ENCODE results near the gene ZDHHC11B. TPM values are rescaled to one million over a fixed set of nuclear protein-coding genes. Genes with fewer than 3 reads are reported as not detected.
"Not testable (repeated sequence)": the region's sequence is repeated elsewhere in the genome, so short reads cannot be mapped to it uniquely, and the experiment has no call there.

ZDHHC11B gene
- total RNA-seq, 2 experiments from 2014 or later: 14.8 to 15.1 TPM

DNA sequence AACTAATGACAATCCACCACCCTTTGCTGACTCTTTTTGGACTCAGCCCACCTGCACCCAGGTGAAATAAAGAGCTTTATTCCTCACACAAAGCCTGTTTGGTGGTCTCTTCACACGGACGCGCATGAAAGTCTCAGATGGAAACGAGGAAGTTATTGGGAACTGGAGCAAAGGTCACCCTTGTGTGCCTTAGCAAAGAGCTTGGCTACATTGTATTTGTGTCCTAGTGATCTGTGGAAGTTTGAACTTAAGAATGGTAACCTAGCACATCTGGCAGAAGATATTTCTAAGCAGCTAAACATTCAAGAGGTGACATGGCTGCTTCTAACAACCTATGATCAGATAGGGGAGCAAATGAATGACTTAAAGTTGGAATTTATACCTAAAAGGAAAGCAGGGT is 76.2 kb downstream of the ZDHHC11B start:
- H3K27ac ChIP-seq (ENCODE audit: low read depth in 1 of 2, low read length in 2 of 2); CTCF ChIA-PET; H3K4me3 ChIP-seq (ENCODE audit: low read length); ATAC-seq (ENCODE audit: poor library complexity); H3K4me1 ChIP-seq (ENCODE audit: insufficient read depth, low read length); H3K4me3 Mint-ChIP-seq; H3K27me3 Mint-ChIP-seq; H3K27ac Mint-ChIP-seq; H3K9me3 Mint-ChIP-seq; H3K4me1 Mint-ChIP-seq (ENCODE audit: low read depth); DNase-seq; H3K9me3 ChIP-seq (ENCODE audit: control insufficient read depth in 1 of 2, insufficient read depth in 1 of 2, low read length in 2 of 2); intact Hi-C loops (cut with DNase I, micrococcal nuclease); H3K27me3 ChIP-seq (ENCODE audit: control insufficient read depth in 1 of 2, insufficient read depth in 2 of 2, low read length in 2 of 2); H3K36me3 ChIP-seq (ENCODE audit: insufficient read depth, low read length); POLR2A ChIA-PET; H3K36me3 Mint-ChIP-seq (ENCODE audit: low read depth): not testable (repeated sequence)

DNA sequence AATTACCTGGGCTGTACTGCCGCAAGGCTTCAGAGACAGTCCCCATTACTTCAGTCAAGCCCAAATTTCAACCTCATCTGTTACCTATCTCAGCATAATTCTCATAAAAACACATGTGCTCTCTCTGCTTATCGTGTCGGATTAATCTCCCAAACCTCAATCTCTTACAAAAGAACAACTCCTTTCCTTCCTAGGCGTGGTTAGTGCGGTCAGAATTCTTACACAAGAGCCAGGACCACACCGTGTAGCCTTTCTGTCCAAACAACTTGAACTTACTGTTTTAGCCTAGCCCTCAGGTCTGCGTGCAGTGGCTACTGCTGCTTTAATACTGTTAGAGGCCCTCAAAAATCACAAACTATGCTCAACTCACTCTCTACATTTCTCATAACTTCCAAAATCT is 78.4 kb downstream of the ZDHHC11B start:
- H3K4me3 Mint-ChIP-seq; H3K27ac Mint-ChIP-seq; H3K4me3 ChIP-seq (ENCODE audit: low read length); H3K27me3 Mint-ChIP-seq; H3K36me3 Mint-ChIP-seq (ENCODE audit: low read depth); CTCF ChIA-PET; H3K9me3 Mint-ChIP-seq; H3K27ac ChIP-seq (ENCODE audit: low read depth in 1 of 2, low read length in 2 of 2); POLR2A ChIA-PET; H3K36me3 ChIP-seq (ENCODE audit: insufficient read depth, low read length); DNase-seq; H3K9me3 ChIP-seq (ENCODE audit: control insufficient read depth in 1 of 2, insufficient read depth in 1 of 2, low read length in 2 of 2); H3K4me1 Mint-ChIP-seq (ENCODE audit: low read depth); H3K27me3 ChIP-seq (ENCODE audit: control insufficient read depth in 1 of 2, insufficient read depth in 2 of 2, low read length in 2 of 2); intact Hi-C loops (cut with DNase I, micrococcal nuclease); H3K4me1 ChIP-seq (ENCODE audit: insufficient read depth, low read length); ATAC-seq (ENCODE audit: poor library complexity): not testable (repeated sequence)

DNA sequence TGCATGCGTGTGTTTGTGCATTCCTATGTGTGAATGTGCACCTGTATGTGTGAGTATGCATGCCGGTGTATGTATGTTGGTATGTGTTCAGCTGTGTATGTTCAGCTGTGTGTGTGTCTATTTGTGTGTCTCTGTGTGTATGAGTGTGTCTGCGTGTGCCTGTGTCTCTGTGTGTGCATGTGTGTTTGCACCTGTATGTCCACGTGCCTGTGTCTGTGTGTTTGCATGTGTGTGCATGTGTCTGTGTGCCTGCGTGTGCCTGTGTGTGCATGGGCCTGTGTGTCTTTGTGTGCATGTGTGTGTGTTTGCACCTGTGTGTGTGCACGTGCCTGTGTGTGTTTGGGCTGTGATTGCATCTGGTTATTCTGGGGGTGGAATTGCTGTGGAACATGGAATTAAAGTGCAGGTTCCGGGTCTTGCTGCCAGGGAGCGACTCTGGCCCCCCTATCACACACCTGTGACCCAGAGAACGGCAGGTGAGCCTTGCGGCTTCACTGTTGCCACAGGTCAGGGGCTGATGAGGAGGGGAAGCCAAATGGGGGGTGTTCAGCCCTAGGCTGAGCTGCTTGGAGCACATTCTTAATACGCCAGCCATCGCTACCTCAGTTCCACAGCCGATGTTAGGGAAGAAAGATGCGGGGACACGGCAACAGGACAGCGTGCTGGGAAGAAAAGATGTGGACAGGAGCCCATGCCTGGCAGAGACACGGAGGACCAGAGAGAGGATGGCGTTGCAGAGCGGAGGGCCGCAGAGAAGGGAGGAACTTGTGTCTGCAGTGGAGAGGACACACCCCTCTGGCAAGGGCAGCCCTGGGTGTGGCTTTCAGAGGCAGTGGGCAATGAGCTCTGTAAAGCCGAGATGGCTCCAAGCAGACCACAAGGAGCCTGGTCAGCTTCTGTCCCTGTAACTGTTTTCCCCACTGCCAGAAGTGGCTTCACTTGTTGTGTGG is 87.5 kb downstream of the ZDHHC11B start:
- peaks cover 12% of the 10 kb centered on the region for H3K4me1 ChIP-seq (ENCODE audit: insufficient read depth, low read length)
- H3K9me3 Mint-ChIP-seq; H3K9me3 ChIP-seq (ENCODE audit: control insufficient read depth in 1 of 2, insufficient read depth in 1 of 2, low read length in 2 of 2); H3K27me3 ChIP-seq (ENCODE audit: control insufficient read depth in 1 of 2, insufficient read depth in 2 of 2, low read length in 2 of 2); ATAC-seq (ENCODE audit: poor library complexity); H3K4me1 Mint-ChIP-seq (ENCODE audit: low read depth); H3K27ac ChIP-seq (ENCODE audit: low read depth in 1 of 2, low read length in 2 of 2); H3K27me3 Mint-ChIP-seq; CTCF ChIA-PET; POLR2A ChIA-PET; H3K36me3 Mint-ChIP-seq (ENCODE audit: low read depth); H3K4me3 ChIP-seq (ENCODE audit: low read length); H3K36me3 ChIP-seq (ENCODE audit: insufficient read depth, low read length); H3K27ac Mint-ChIP-seq; intact Hi-C loops (cut with DNase I, micrococcal nuclease); DNase-seq: not testable (repeated sequence)
- peak overlapping the region; percentile 49 for H3K4me3 Mint-ChIP-seq

DNA sequence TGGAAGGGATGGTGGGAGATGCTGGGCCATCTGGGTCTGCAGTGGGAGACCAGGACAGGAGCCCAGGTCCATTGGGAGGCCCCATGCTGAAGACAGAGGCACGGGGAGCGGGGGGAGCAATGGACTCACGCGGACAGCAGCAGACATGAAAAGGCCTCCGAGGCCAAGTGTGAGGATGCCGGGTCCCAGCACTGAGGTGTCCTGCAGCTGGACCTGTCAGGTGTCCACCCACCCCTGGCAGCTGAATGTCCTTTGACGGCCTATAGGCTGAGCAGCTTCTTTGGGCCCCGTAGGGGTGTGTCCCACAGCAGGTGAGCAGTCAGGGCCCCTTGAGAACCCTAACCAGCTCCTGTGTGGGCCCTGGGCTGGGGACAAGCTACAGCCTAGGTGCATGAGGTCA is 88.3 kb downstream of the ZDHHC11B start:
- ATAC-seq (ENCODE audit: poor library complexity); H3K27ac Mint-ChIP-seq: not testable (repeated sequence)

DNA sequence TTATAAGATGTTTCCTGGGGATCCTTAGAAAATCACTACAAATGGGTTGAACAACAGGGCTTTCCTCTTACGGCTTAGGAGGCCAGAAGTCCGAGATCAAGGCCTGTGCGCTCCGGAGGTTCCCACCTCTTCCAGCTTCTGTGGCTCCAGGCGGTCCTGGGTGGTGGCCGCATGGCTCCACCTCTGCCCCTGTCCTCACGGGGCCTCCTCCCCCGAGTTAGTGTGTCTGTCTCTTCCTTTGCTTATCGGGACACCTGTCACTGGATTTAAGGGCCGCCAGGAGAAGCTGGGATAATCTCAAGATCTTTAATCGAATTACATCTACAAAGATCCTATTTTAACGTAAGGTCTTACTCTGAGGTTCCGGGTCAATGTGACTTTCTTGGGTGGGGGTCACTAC is 89.1 kb downstream of the ZDHHC11B start:
- H3K27ac ChIP-seq (ENCODE audit: low read depth in 1 of 2, low read length in 2 of 2); H3K27me3 Mint-ChIP-seq; ATAC-seq (ENCODE audit: poor library complexity); H3K36me3 Mint-ChIP-seq (ENCODE audit: low read depth); intact Hi-C loops (cut with DNase I, micrococcal nuclease); H3K4me3 Mint-ChIP-seq; H3K4me1 Mint-ChIP-seq (ENCODE audit: low read depth); CTCF ChIA-PET; H3K9me3 ChIP-seq (ENCODE audit: control insufficient read depth in 1 of 2, insufficient read depth in 1 of 2, low read length in 2 of 2); H3K9me3 Mint-ChIP-seq; H3K27ac Mint-ChIP-seq; POLR2A ChIA-PET; H3K27me3 ChIP-seq (ENCODE audit: control insufficient read depth in 1 of 2, insufficient read depth in 2 of 2, low read length in 2 of 2); DNase-seq; H3K4me3 ChIP-seq (ENCODE audit: low read length); H3K36me3 ChIP-seq (ENCODE audit: insufficient read depth, low read length): not testable (repeated sequence)
- peaks cover 13% of the 10 kb centered on the region for H3K4me1 ChIP-seq (ENCODE audit: insufficient read depth, low read length)

More for the DNA sequence above, 88.3 kb downstream of the ZDHHC11B start:
- H3K4me3 ChIP-seq (ENCODE audit: low read length); H3K27me3 Mint-ChIP-seq; CTCF ChIA-PET; H3K9me3 Mint-ChIP-seq; H3K27ac ChIP-seq (ENCODE audit: low read depth in 1 of 2, low read length in 2 of 2); intact Hi-C loops (cut with DNase I, micrococcal nuclease); POLR2A ChIA-PET; H3K36me3 Mint-ChIP-seq (ENCODE audit: low read depth); DNase-seq; H3K9me3 ChIP-seq (ENCODE audit: control insufficient read depth in 1 of 2, insufficient read depth in 1 of 2, low read length in 2 of 2); H3K36me3 ChIP-seq (ENCODE audit: insufficient read depth, low read length); H3K27me3 ChIP-seq (ENCODE audit: control insufficient read depth in 1 of 2, insufficient read depth in 2 of 2, low read length in 2 of 2); H3K4me3 Mint-ChIP-seq; H3K4me1 Mint-ChIP-seq (ENCODE audit: low read depth): not testable (repeated sequence)
- peaks cover 13% of the 10 kb centered on the region for H3K4me1 ChIP-seq (ENCODE audit: insufficient read depth, low read length)

DNA sequence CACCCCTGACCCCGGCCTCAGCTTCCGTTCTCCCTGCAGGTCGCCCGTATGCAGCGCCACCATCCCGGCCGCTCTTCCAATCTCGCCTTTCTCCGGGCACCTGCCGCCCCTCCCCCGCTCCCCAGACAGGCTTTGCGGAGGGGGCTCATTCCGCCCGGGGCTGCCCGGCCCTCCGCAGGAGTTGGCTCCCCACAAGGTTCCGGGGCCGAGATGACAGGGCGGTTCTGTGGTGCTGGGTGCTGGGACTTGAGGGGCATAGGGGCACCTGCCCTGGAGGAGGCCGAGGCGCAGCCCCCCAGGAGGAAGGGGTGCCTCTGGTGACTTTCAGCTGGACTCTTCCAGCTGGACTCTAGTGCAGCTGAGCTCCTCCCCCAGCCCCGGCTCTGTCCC is 90.5 kb downstream of the ZDHHC11B start:
- POLR2A ChIA-PET; H3K4me1 Mint-ChIP-seq (ENCODE audit: low read depth): not testable (repeated sequence)

More for the DNA sequence above, 90.5 kb downstream of the ZDHHC11B start:
- Histone ChIP-seq H3K4me3 (ENCODE audit: low read length) (peak overlapping the region; percentile 30), H3K4me1 (ENCODE audit: insufficient read depth, low read length) (peaks cover 13% of the 10 kb centered on the region)
- ATAC-seq (ENCODE audit: poor library complexity): peak; percentile 5
- intact Hi-C loops (cut with DNase I, micrococcal nuclease); H3K27me3 ChIP-seq (ENCODE audit: control insufficient read depth in 1 of 2, insufficient read depth in 2 of 2, low read length in 2 of 2); H3K9me3 Mint-ChIP-seq; H3K27ac ChIP-seq (ENCODE audit: low read depth in 1 of 2, low read length in 2 of 2); H3K4me3 Mint-ChIP-seq; H3K27ac Mint-ChIP-seq; H3K9me3 ChIP-seq (ENCODE audit: control insufficient read depth in 1 of 2, insufficient read depth in 1 of 2, low read length in 2 of 2); H3K36me3 ChIP-seq (ENCODE audit: insufficient read depth, low read length); H3K27me3 Mint-ChIP-seq; H3K36me3 Mint-ChIP-seq (ENCODE audit: low read depth); CTCF ChIA-PET: not testable (repeated sequence)
- peak in 2 of 14 experiments; percentile 34 to 49 for DNase-seq
